Measurements from ENCODE around the gene UGT1A5. TPM values are rescaled to one million over a fixed set of nuclear protein-coding genes. Genes with fewer than 3 reads are reported as not detected.

The UGT1A5 gene
- 10 to 100 TPM in 1 of 6 experiments, 1 to 10 TPM in 5; 1.3 to 10.0 (median 3.8) TPM for total RNA-seq
- long read RNA-seq: 0 reads

- intact Hi-C loops (cut with DNase I): no loop called here
- Histone ChIP-seq H3K27me3 (no peaks in the 10 kb centered on the region), H3K36me3 (peaks cover 0 to 3% (median 0%) of the 10 kb centered on the region in 4 donors), H3K4me3 (no peak within 1 kb of the TSS), H3K4me1 (peaks cover 0 to 87% (median 17%) of the 10 kb centered on the region in 4 donors), H3K9me3 (no peaks in the 10 kb centered on the region), H3K27ac (peak within 1 kb of the TSS in 1 of 3 donors; percentile 29)
- peak in 2 of 4 donors; percentile 5 for ATAC-seq
- TF ChIP-seq CTCF (IDR thresholded peaks at IDR 0.05) (no peak), POLR2A (IDR thresholded peaks at IDR 0.05) (no peak)
- no peak for DNase-seq
- 58% methylated on average over 9 of the region's 14 CpGs for WGBS (ENCODE audit: insufficient coverage, low coverage, low lambda C conversion rate, missing lambda C conversion rate)
Observed at GRCh38 chr2:233712611-233713261, at the start of gene UGT1A5. Gene UGT1A5 (plus strand): TSS chr2:233712907. CDS start chr2:233712992, 85 bp downstream.

GRCh38 chr2:233663911-233664310, 48.8 kb upstream of the UGT1A5 start:
- no peak overlapping the region for H3K27ac ChIP-seq
- ATAC-seq: no peak
- no peak for DNase-seq
- no peaks in the 10 kb centered on the region for H3K27me3 ChIP-seq
- no peaks in the 10 kb centered on the region for H3K9me3 ChIP-seq
- H3K4me3 ChIP-seq: no peak overlapping the region
- intact Hi-C loops (cut with DNase I): no loop called here
- 50% methylated on average over 1 of the region's 1 CpG for WGBS (ENCODE audit: insufficient coverage, low coverage, low lambda C conversion rate, missing lambda C conversion rate)
- peaks cover 0 to 15% (median 2%) of the 10 kb centered on the region in 4 donors for H3K4me1 ChIP-seq
- no peaks in the 10 kb centered on the region for H3K36me3 ChIP-seq
- TF ChIP-seq CTCF (IDR thresholded peaks at IDR 0.05) (no peak), POLR2A (IDR thresholded peaks at IDR 0.05) (no peak)

GRCh38 chr2:233668605-233669260, 44.0 kb upstream of the UGT1A5 start:
- peak overlapping the region in 2 of 3 donors; percentile 32 to 61 for H3K27ac ChIP-seq
- 39% methylated on average over 4 of the region's 4 CpGs for WGBS (ENCODE audit: insufficient coverage, low coverage, low lambda C conversion rate, missing lambda C conversion rate)

More at GRCh38 chr2:233668605-233669260, 44.0 kb upstream of the UGT1A5 start:
- DNase-seq: no peak
- H3K9me3 ChIP-seq: no peaks in the 10 kb centered on the region
- intact Hi-C loops (cut with DNase I): no loop called here
- ATAC-seq: peak; percentile 47 to 75 (median 60)
- no peaks in the 10 kb centered on the region for H3K36me3 ChIP-seq
- peaks cover 0 to 27% (median 9%) of the 10 kb centered on the region in 4 donors for H3K4me1 ChIP-seq
- H3K4me3 ChIP-seq: no peak overlapping the region
- H3K27me3 ChIP-seq: no peaks in the 10 kb centered on the region
- TF ChIP-seq POLR2A (IDR thresholded peaks at IDR 0.05) (no peak), CTCF (IDR thresholded peaks at IDR 0.05) (no peak)
